22Rv1 (cell line): ENCODE measurements around the gene SPTLC1.

Experiments used
- ZFX ChIP-seq: fragments of 450-650 bp; IDR thresholded peaks from 2 replicates; pipeline ENCODE4 v1.6.1; 2017; ENCODE audit warnings: antibody characterized with exemption, borderline replicate concordance
- TF ChIP-seq, protein P1 (sequence below): fragments of 450-650 bp; IDR thresholded peaks from 2 replicates; pipeline ENCODE4 v1.5.1; 2017; ENCODE audit warnings: mild to moderate bottlenecking

DNA sequence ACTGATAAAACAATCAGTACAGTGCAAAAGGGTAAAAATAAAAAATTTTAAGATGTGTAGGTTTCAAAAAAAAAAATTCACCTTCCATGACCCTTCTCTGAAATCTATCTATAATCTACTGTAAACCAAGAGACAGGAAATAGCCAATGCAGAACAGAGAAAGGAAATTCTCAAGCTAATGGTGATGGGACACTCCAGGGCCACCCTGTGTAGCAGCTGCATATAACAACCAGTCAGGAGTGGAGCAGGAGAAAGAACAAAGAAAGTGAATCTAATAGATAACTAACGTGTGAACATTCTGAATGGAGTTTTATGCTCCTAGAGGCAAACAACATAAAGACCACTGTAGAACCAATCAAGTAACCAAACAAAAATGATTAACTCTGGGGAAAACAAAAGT, 16.6 kb downstream of the SPTLC1 start:
- TF ChIP-seq, protein P1, sequence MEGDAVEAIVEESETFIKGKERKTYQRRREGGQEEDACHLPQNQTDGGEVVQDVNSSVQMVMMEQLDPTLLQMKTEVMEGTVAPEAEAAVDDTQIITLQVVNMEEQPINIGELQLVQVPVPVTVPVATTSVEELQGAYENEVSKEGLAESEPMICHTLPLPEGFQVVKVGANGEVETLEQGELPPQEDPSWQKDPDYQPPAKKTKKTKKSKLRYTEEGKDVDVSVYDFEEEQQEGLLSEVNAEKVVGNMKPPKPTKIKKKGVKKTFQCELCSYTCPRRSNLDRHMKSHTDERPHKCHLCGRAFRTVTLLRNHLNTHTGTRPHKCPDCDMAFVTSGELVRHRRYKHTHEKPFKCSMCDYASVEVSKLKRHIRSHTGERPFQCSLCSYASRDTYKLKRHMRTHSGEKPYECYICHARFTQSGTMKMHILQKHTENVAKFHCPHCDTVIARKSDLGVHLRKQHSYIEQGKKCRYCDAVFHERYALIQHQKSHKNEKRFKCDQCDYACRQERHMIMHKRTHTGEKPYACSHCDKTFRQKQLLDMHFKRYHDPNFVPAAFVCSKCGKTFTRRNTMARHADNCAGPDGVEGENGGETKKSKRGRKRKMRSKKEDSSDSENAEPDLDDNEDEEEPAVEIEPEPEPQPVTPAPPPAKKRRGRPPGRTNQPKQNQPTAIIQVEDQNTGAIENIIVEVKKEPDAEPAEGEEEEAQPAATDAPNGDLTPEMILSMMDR: no peak
- no peak for TF ChIP-seq ZFX
